Calu3 (cell line): ENCODE results near the gene EP400. TPM values are rescaled to one million over a fixed set of nuclear protein-coding genes. Genes with fewer than 3 reads are reported as not detected.

ENCODE experiments used
- BruUV-seq: library from RNA; stranded (reverse); fragments of 400-500 nt; replicated peaks from 2 replicates; lab custom pipeline; 2021; lab: Mats Ljungman, UMichigan
- CTCF ChIA-PET: fragments of 300-600 bp; sonication (Branson Sonifier 250); formaldehyde crosslinking; loops from one replicate; lab custom pipeline; 2022; ENCODE audit warnings: antibody characterized with exemption; lab: Charles Lee
- DNase-seq: peaks from one replicate; pipeline ENCODE4 v3.0.0; 2022
- H3K27ac Mint-ChIP-seq: one replicate; pipeline ENCODE4 v1.8.0; 2022; ENCODE audit warnings: mixed read lengths; ENCODE audit not compliant: unreplicated experiment
- H3K27me3 Mint-ChIP-seq: one replicate; pipeline ENCODE4 v1.8.0; 2022; ENCODE audit warnings: mixed read lengths; ENCODE audit not compliant: unreplicated experiment
- H3K36me3 Mint-ChIP-seq: one replicate; pipeline ENCODE4 v1.8.0; 2022; ENCODE audit warnings: mild to moderate bottlenecking, moderate library complexity, mixed read lengths; ENCODE audit not compliant: insufficient read depth, unreplicated experiment
- H3K4me1 Mint-ChIP-seq: one replicate; pipeline ENCODE4 v1.8.0; 2022; ENCODE audit warnings: mild to moderate bottlenecking, low read depth, mixed read lengths; ENCODE audit not compliant: unreplicated experiment
- H3K4me3 Mint-ChIP-seq: one replicate; pipeline ENCODE4 v1.8.0; 2022; ENCODE audit warnings: mild to moderate bottlenecking, low read depth, moderate library complexity, mixed read lengths; ENCODE audit not compliant: unreplicated experiment
- H3K9me3 Mint-ChIP-seq: one replicate; pipeline ENCODE4 v1.8.0; 2022; ENCODE audit warnings: low read depth, mixed read lengths; ENCODE audit not compliant: unreplicated experiment
- CTCF ChIP-seq: fragments of 200-600 bp; IDR thresholded peaks from one replicate; pipeline ENCODE4 v1.8.0; 2022; ENCODE audit warnings: antibody characterized with exemption; ENCODE audit not compliant: unreplicated experiment
- intact Hi-C: fragments of 100-400 bp; cut with micrococcal nuclease; formaldehyde crosslinking; loops from one replicate; pipeline ENCODE4 v1.10.0; 2022; ENCODE audit not compliant: unreplicated experiment
- total RNA-seq: library from RNA; stranded (reverse); gene quantifications from 2 replicates; pipeline ENCODE4 v1.2.3, GENCODE V29; 2022

The EP400 gene
- total RNA-seq, 1 experiment from 2014 or later: 88.7 TPM

- no peak for DNase-seq
- Mint-ChIP-seq H3K4me1 (no peaks in the 10 kb centered on the region), H3K4me3 (no peak overlapping the region), H3K9me3 (no peaks in the 10 kb centered on the region), H3K27ac (no peak overlapping the region), H3K36me3 (peaks cover 38% of the 10 kb centered on the region), H3K27me3 (no peaks in the 10 kb centered on the region)
- no peak for TF ChIP-seq CTCF
- intact Hi-C loops: no loop called here
- no TSS peak for BruUV-seq
- CTCF ChIA-PET: no interaction called here
These were observed 112.1 kb downstream of the EP400 start for GRCh38 chr12:132061641-132062430.

- no peak for DNase-seq
- H3K27me3 Mint-ChIP-seq: no peaks in the 10 kb centered on the region
- intact Hi-C loops: no loop called here
- no peak for TF ChIP-seq CTCF
- no peaks in the 10 kb centered on the region for H3K4me1 Mint-ChIP-seq
- no peaks in the 10 kb centered on the region for H3K9me3 Mint-ChIP-seq
- H3K4me3 Mint-ChIP-seq: no peak overlapping the region
- CTCF ChIA-PET: no interaction called here
- no peak overlapping the region for H3K27ac Mint-ChIP-seq
- H3K36me3 Mint-ChIP-seq: peaks cover 38% of the 10 kb centered on the region
- no TSS peak for BruUV-seq
These were observed 112.7 kb downstream of the EP400 start for GRCh38 chr12:132062481-132062880.

GRCh38 chr12:132063491-132063890 lies 113.7 kb downstream of the EP400 start:
- no peak for TF ChIP-seq CTCF
- no peaks in the 10 kb centered on the region for H3K27me3 Mint-ChIP-seq
- H3K36me3 Mint-ChIP-seq: peaks cover 37% of the 10 kb centered on the region
- BruUV-seq: no TSS peak
- no peaks in the 10 kb centered on the region for H3K4me1 Mint-ChIP-seq
- no peak overlapping the region for H3K27ac Mint-ChIP-seq
- no peaks in the 10 kb centered on the region for H3K9me3 Mint-ChIP-seq
- intact Hi-C loops: no loop called here
- H3K4me3 Mint-ChIP-seq: no peak overlapping the region
- CTCF ChIA-PET: no interaction called here
- no peak for DNase-seq

GRCh38 chr12:132064631-132065030 lies 114.9 kb downstream of the EP400 start:
- H3K27ac Mint-ChIP-seq: no peak overlapping the region
- no peak for TF ChIP-seq CTCF
- no peak overlapping the region for H3K4me3 Mint-ChIP-seq
- no peaks in the 10 kb centered on the region for H3K9me3 Mint-ChIP-seq
- peaks cover 45% of the 10 kb centered on the region for H3K36me3 Mint-ChIP-seq
- intact Hi-C loops: no loop called here
- H3K4me1 Mint-ChIP-seq: no peaks in the 10 kb centered on the region
- H3K27me3 Mint-ChIP-seq: no peaks in the 10 kb centered on the region
- no peak for DNase-seq
- BruUV-seq: no TSS peak
- CTCF ChIA-PET: no interaction called here
